ENCODE data around the gene HLA-DOA. TPM values are rescaled to one million over a fixed set of nuclear protein-coding genes. Genes with fewer than 3 reads are reported as not detected.

Gene HLA-DOA
- total RNA-seq, 1 donor from 2014 or later, result not detected

DNA sequence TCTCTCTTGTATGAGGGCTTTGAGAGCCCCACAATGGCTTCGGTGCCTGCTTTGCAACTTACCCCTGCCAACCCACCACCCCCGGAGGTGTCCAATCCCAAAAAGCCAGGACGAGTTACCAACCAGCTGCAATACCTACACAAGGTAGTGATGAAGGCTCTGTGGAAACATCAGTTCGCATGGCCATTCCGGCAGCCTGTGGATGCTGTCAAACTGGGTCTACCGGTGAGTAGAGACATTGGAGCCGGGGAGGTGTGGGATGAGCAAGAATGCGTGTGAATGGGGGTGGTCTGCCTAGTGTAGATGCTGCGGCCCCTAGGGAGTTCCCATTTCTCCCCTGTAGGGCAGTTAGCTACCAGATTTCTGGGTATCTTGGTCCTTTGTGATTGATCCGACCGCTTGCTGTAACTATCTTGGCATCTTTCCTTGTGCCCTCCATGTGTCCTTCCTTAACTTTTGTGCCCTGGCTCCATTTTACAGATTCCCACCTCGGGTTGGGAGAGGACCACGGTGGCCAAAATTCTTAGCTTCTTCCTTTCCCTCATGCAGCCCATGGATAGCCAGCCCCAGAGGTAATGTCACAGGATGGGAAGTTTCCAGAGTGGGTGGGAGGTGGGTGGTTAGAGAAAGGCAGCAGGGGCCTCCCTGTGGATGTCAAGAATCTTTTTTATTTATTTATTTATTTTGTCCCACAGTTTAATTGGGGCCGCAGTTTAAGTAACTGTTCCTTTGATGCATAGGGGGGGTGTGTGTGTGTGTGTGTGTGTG, 34.7 kb downstream of the HLA-DOA start:
- no peaks in the 10 kb centered on the region for H3K27me3 Mint-ChIP-seq (ENCODE audit: unreplicated experiment)
- TF ChIP-seq CTCF (IDR thresholded peaks at IDR 0.05), result no peak
- peak overlapping the region; percentile 52 for H3K27ac Mint-ChIP-seq (ENCODE audit: unreplicated experiment)
- no peaks in the 10 kb centered on the region for H3K9me3 Mint-ChIP-seq (ENCODE audit: unreplicated experiment)
- H3K4me1 Mint-ChIP-seq (ENCODE audit: unreplicated experiment), result peaks cover 42% of the 10 kb centered on the region
- H3K36me3 Mint-ChIP-seq (ENCODE audit: unreplicated experiment), result peaks cover 72% of the 10 kb centered on the region
- peak overlapping the region; percentile 91 for H3K4me3 Mint-ChIP-seq (ENCODE audit: unreplicated experiment)
- no peak for DNase-seq (ENCODE audit: extremely low spot score, unreplicated experiment)

GRCh38 chr6:32974016-32974333, 35.4 kb downstream of the HLA-DOA start:
- no peaks in the 10 kb centered on the region for H3K9me3 Mint-ChIP-seq (ENCODE audit: unreplicated experiment)
- TF ChIP-seq CTCF (IDR thresholded peaks at IDR 0.05), result no peak
- peaks cover 69% of the 10 kb centered on the region for H3K36me3 Mint-ChIP-seq (ENCODE audit: unreplicated experiment)
- H3K4me1 Mint-ChIP-seq (ENCODE audit: unreplicated experiment), result peaks cover 42% of the 10 kb centered on the region
- DNase-seq (ENCODE audit: extremely low spot score, unreplicated experiment), result no peak
- no peaks in the 10 kb centered on the region for H3K27me3 Mint-ChIP-seq (ENCODE audit: unreplicated experiment)
- H3K4me3 Mint-ChIP-seq (ENCODE audit: unreplicated experiment), result peak overlapping the region; percentile 91
- H3K27ac Mint-ChIP-seq (ENCODE audit: unreplicated experiment), result peak overlapping the region; percentile 100

DNA sequence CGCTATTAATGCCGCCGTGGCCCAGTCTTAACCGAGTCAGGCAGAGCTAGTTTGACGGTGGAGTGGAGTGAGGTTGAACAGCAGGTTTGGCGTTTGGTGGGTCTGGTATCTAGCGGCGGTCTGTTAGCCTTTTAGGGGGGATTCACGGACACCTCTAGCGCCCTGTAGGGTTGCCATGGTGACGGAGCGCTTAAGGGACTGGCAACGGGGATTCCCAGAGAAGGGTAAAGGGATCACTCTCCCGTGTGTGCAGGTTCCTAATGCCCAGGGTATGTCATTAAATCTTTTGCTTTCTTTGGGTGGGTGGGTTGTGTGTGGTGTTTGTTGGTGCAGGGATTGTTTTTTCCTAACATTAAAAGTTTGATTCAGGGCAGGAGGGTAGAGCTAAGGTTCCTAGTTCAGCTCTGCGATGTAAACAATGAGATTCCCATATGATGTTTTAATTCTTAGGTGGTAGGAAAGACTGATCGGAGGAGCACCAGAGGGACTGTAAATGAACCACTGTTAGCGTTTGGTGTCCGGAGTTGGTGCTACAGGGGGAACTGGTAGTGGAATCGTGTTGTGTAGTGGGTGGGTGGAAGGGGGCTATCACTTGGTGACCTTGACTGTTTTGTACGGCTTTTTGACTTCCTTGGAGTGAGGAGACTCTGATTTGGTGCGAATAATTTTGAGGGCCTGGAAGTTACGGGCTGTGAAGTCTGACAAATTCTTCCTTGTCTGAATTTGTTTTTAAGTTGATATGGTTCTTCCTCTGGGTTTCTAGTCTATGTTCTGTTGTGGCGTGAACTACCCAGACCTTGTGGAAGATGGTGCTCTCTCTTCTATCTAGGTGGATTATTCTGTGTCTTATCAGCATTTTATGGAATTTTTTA, 36.0 kb downstream of the HLA-DOA start:
- peaks cover 38% of the 10 kb centered on the region for H3K4me1 Mint-ChIP-seq (ENCODE audit: unreplicated experiment)
- H3K27ac Mint-ChIP-seq (ENCODE audit: unreplicated experiment), result peak overlapping the region; percentile 100
- DNase-seq (ENCODE audit: extremely low spot score, unreplicated experiment), result no peak
- H3K9me3 Mint-ChIP-seq (ENCODE audit: unreplicated experiment), result no peaks in the 10 kb centered on the region
- no peak for TF ChIP-seq CTCF (IDR thresholded peaks at IDR 0.05)
- H3K4me3 Mint-ChIP-seq (ENCODE audit: unreplicated experiment), result peak overlapping the region; percentile 91
- H3K36me3 Mint-ChIP-seq (ENCODE audit: unreplicated experiment), result peaks cover 64% of the 10 kb centered on the region
- H3K27me3 Mint-ChIP-seq (ENCODE audit: unreplicated experiment), result no peaks in the 10 kb centered on the region

DNA sequence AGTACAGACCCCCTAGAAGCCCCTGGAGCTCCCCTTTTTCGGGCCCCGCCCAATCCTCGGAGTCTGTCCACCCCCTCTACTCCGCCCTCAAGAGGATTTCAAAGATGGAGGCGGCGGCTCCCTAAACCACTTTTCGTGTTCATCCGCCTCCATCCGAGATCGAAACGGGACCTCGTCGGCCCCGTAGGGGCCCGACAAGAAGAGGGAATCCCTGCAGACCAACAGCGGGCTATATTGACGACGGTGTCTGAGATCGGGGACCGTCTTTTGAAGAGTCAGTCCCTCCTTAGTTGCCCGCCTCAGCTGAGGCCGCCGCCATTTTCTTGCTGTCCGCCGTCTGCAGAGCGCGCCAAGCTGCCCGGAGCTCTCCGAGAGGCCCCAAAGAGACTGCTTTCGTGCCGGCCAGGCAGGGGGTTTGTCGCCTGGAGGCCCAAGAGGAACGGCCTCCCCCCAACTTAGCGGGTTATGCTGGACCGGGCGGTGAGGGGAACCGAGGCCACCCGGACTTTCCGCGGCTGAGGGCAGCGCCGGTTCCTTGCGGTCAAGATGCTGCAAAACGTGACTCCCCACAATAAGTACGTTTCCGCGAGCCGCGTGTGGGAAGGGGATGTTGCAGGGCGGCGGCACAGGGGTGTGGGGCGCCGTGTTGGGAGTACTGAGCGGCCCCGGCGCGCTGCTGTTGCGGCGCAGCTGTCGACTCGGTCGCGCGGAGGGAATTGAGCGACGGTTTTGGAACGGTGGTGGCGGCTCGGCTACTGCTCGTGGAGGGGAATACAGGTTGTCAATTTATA, 36.8 kb downstream of the HLA-DOA start:
- no peaks in the 10 kb centered on the region for H3K9me3 Mint-ChIP-seq (ENCODE audit: unreplicated experiment)
- H3K4me3 Mint-ChIP-seq (ENCODE audit: unreplicated experiment), result peak overlapping the region; percentile 91
- no peak for TF ChIP-seq CTCF (IDR thresholded peaks at IDR 0.05)
- DNase-seq (ENCODE audit: extremely low spot score, unreplicated experiment), result no peak
- H3K27me3 Mint-ChIP-seq (ENCODE audit: unreplicated experiment), result no peaks in the 10 kb centered on the region
- H3K36me3 Mint-ChIP-seq (ENCODE audit: unreplicated experiment), result peaks cover 56% of the 10 kb centered on the region
- peak overlapping the region; percentile 100 for H3K27ac Mint-ChIP-seq (ENCODE audit: unreplicated experiment)
- H3K4me1 Mint-ChIP-seq (ENCODE audit: unreplicated experiment), result peaks cover 33% of the 10 kb centered on the region

Measured in osteocyte (in vitro differentiated cells).